SJSA1 (cell line): Measurements from ENCODE around the gene USP21. TPM values are rescaled to one million over a fixed set of nuclear protein-coding genes. Genes with fewer than 3 reads are reported as not detected.

Experiments used
- DNase-seq, 2 experiments: peaks; one replicate each; pipeline ENCODE4 v3.0.0-alpha.2; 2015 to 2020; ENCODE audit warnings: low spot score in 2 of 2, low read depth in 1 of 2
- H3K27ac ChIP-seq: fragments of 250-450 bp; sonication (Bioruptor Pico); 2 replicates; pipeline ENCODE4 v1.5.1; 2020; ENCODE audit warnings: mild to moderate bottlenecking, moderate library complexity
- H3K27me3 ChIP-seq: fragments of 250-450 bp; sonication (Bioruptor Pico); replicated peaks from 2 replicates; pipeline ENCODE4 v1.5.1; 2020; ENCODE audit warnings: mild to moderate bottlenecking, moderate library complexity
- H3K36me3 ChIP-seq: fragments of 250-450 bp; sonication (Bioruptor Pico); 2 replicates; pipeline ENCODE4 v1.5.1; 2020; ENCODE audit warnings: mild to moderate bottlenecking
- H3K4me1 ChIP-seq: fragments of 250-450 bp; sonication (Bioruptor Pico); replicated peaks from 2 replicates; pipeline ENCODE4 v1.6.1; 2021; ENCODE audit warnings: mild to moderate bottlenecking
- H3K4me3 ChIP-seq: fragments of 250-450 bp; sonication (Bioruptor Pico); 2 replicates; pipeline ENCODE4 v1.5.1; 2020; ENCODE audit warnings: mild to moderate bottlenecking
- H3K9me3 ChIP-seq: fragments of 250-450 bp; sonication (Bioruptor Pico); replicated peaks from 2 replicates; pipeline ENCODE4 v1.5.1; 2020; ENCODE audit warnings: mild to moderate bottlenecking
- total RNA-seq: library from RNA; depleted of rRNA; stranded (reverse); fragments of >200 nt; shearing (Covaris generic); gene quantifications from 2 replicates; pipeline ENCODE4 v1.2.3, GENCODE V29; 2014

Gene USP21
- total RNA-seq, 1 experiment from 2014 or later = 4.8 TPM

DNA sequence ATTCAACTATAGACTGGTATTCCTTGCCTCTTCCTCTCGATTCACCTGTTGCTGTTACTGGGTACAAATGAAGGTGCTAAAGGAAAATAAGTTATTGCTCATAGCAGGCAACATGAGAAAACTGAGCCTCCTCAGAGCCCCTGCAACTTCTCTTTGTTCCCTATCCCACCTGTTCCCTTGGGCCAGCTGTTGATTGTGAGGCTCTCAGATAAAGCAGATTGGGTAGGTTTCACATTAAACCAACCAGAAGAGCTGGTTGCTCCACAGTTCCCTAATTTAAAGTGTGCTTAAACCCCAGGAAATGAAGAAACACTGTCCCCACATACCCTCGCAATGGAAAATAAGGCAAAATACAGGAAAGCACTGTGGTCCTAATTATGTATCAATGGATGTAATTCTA is 31.7 kb upstream of the USP21 start:
- H3K27me3 ChIP-seq = no peaks in the 10 kb centered on the region
- no peaks in the 10 kb centered on the region for H3K9me3 ChIP-seq
- H3K27ac ChIP-seq = no peak overlapping the region
- H3K4me1 ChIP-seq = no peaks in the 10 kb centered on the region; the same call in 1 of the 2 replicates
- no peak overlapping the region for H3K4me3 ChIP-seq
- H3K36me3 ChIP-seq = peaks cover 84% of the 10 kb centered on the region
- no peak for DNase-seq

DNA sequence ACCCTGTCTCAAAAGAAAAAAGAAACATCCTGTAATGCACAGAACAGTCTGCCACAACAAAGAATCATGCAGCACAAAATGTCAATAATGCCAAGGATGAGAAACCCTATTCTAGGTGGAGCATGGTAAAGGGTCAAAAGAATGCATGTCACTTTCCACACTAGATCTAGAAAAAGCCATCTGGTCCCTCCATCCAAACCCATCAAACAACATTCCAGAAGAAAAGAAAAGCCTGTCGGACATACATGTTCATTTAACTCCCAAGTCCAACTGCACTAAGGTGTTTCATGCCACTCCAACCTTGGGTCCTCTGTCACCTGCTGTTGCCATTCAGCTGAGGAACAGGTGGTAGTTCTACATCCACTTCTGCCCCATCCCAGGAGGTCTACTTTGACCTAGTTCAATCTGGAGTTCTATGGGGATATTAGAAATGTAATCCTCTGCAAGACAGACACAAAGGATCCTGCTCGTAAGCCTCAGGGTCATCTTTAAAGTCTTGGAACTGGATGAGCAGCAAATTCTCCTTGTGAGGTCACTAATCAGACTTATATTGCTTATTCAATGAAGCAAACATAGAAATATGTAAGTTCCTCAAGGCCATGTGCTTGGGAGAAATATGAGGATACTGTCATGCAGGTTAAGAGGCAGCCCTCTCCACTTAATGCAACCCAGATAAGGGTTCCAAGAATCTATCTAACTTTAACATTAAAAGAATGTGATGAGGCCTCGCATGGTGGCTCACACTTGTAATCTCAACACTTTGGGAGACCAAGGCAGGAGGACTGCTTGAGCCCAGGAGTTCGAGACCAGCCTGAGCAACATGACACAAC is 30.5 kb upstream of the USP21 start:
- H3K4me3 ChIP-seq = no peak overlapping the region
- H3K36me3 ChIP-seq = peaks cover 74% of the 10 kb centered on the region
- peaks cover 3% of the 10 kb centered on the region for H3K4me1 ChIP-seq
- no peaks in the 10 kb centered on the region for H3K27me3 ChIP-seq
- no peak for DNase-seq
- no peaks in the 10 kb centered on the region for H3K9me3 ChIP-seq
- H3K27ac ChIP-seq = no peak overlapping the region

DNA sequence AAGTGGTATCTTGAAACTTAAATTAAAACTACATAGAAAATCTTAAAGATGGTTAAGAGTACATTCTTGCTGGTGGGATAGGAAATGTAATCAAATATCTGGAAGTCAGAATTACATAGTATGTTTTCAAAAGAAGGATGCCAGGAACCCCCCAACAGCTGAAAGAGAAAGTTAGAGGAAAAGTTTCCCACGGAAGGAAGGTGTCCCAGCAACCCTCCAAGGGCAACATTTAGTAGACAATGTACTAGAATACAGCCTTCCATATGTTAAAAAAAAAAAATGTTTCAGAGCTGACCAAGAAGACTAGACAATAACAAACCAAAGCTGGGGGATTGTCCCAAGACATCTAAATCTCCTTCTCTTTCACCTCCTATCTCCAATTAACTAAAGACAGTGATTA is 29.0 kb upstream of the USP21 start:
- Histone ChIP-seq H3K36me3 (peaks cover 59% of the 10 kb centered on the region), H3K27me3 (no peaks in the 10 kb centered on the region), H3K27ac (no peak overlapping the region), H3K9me3 (no peaks in the 10 kb centered on the region), H3K4me3 (no peak overlapping the region), H3K4me1 (peaks cover 8% of the 10 kb centered on the region)
- DNase-seq = no peak

DNA sequence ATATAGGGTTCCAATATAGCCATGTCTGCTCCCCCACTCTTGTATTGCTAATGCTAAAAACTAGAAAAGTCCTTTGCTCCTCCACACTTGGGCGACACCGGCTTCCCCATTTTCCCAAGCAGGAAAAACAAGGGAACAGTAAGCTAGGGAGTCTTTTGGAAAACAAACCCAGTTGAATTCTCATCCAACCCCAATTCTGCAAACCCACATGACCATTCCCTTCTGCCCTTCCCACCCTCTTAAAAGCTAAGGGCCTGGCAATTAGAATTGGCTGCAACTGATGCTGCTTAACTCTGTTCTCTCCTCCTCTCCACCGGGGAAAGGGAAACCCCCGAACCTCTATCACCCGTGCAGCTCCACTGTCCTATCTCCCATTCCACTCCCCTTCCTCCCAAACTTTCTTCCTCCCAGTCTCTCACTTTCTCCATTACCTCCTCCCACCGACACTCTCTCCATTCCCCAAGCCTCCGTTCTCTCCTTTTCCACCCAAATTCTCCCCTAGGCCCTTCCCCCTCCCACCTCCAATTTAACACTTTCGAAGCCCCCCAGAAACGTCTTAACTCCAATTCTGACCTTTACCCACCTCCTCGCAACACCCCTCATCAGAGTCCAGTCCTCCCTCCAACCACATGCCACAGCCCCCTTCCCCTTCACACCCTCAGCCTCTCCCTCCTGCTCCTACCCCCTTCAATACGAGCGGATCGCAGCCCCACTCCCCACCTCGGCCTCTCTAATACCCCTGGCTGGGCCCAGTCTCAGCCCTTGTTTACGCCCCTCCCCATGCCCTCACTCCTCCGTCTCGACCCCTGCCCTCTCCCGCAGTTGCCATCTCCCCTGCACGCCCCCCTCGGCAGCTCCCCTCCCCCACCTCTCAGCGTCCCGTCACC is 27.5 kb upstream of the USP21 start:
- Histone ChIP-seq H3K4me1 (peaks cover 8% of the 10 kb centered on the region), H3K36me3 (peaks cover 44% of the 10 kb centered on the region), H3K4me3 (peak overlapping the region; percentile 68), H3K27ac (peak overlapping the region; percentile 98), H3K27me3 (no peaks in the 10 kb centered on the region), H3K9me3 (no peaks in the 10 kb centered on the region)
- peak in 1 of 2 experiments; percentile 28 for DNase-seq

DNA sequence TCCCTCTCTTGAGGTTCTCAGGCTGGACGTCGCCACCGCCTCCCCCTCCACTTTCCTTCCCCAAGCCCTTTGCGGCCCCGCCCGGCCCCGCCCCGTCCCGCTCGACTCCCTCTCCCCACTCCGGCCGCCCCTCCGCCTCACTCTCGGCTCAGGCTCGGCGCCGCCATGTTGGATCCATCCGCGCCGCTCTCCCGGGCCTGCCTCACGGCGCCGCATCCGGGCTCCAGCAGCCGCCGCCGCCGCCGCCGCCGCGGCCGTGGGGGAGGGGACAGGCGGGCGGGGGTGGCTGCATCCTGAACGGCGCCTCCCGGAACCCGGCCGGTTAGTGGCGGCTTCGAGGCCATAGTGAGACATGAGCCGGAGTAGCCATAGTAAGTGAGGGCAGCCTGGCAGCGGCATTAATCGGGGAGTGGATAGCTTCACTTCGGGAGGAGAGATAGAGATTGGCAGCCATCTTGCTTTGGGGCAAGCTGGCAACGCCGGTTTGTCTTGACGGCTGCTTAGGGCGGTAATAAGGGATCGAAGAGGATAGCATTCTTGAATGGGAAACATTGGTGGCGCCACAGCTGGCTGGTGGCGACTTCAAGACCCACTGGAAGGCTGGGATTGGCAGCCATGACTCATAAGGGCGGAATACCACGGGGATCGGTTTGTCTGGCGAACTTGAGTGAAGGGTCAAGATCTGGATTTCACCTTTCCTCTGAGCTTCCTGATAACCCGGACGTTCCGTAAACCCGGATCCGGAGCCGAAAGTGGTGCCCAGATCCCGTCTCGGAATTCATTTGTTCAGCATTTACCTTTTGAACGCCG is 26.7 kb upstream of the USP21 start, which contains the start of gene DEDD:
Gene DEDD (minus strand): TSS at position 258 of the 810 bp plus-strand sequence. CDS start 8,205 bp downstream, outside the sequence.
- Histone ChIP-seq H3K4me3 (peak within 1 kb of the TSS; percentile 68), H3K9me3 (no peaks in the 10 kb centered on the region), H3K27ac (peak within 1 kb of the TSS; percentile 98), H3K4me1 (peaks cover 8% of the 10 kb centered on the region), H3K36me3 (peaks cover 36% of the 10 kb centered on the region), H3K27me3 (no peaks in the 10 kb centered on the region)
- DNase-seq = peak; percentile 96 to 98

DNA sequence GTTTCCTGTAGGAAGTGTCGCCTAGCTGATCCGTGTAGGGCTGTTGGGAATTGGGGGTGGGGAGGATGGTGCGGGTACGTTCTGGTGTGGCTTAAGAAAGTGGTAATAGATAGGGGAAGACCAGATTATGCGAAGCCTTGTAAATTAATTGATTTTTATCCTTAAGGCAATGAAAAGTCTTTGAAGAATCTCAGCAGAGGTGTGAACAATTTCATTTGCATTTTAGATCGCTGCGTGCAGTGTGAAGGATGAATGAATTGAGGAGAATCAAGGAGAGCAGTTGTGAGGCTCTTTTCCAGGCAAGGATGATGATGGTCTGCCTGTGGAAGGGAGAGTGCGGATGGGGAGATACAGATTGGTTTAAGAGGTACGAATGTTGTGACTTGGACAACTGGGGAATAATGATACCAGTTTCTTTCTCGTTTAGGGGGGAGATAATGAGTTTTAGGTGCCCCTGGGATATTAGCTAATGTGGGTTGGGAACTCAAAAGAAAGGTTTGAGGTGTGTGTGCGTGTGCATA is 26.0 kb upstream of the USP21 start:
- Histone ChIP-seq H3K27ac (peak overlapping the region; percentile 98), H3K4me3 (peak overlapping the region; percentile 68), H3K4me1 (peaks cover 8% of the 10 kb centered on the region), H3K27me3 (no peaks in the 10 kb centered on the region), H3K9me3 (no peaks in the 10 kb centered on the region), H3K36me3 (peaks cover 29% of the 10 kb centered on the region)
- no peak for DNase-seq

DNA sequence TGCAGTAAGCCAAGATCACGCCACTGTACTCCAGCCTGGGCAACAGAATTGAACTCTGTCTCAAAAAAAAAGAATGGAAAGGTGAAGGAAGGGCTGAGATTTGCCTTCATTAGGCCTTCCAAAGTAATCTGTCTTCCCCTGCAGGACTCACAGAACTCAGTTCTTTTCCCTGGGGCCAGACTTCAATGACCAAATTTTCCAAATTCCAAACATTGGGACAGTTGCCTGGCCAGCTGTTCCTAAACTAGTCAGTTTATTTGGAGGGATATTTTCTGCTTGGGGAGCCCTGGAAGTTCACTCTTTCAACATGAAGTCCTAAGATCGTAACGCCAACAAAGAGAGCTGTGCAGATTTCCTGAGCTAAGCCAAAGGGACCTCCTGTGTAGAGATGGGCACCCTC is 21.4 kb upstream of the USP21 start:
- H3K4me3 ChIP-seq = no peak overlapping the region
- H3K4me1 ChIP-seq = peaks cover 8% of the 10 kb centered on the region
- DNase-seq = no peak
- H3K27me3 ChIP-seq = no peaks in the 10 kb centered on the region
- no peaks in the 10 kb centered on the region for H3K9me3 ChIP-seq
- H3K27ac ChIP-seq = no peak overlapping the region
- H3K36me3 ChIP-seq = peaks cover 2% of the 10 kb centered on the region

DNA sequence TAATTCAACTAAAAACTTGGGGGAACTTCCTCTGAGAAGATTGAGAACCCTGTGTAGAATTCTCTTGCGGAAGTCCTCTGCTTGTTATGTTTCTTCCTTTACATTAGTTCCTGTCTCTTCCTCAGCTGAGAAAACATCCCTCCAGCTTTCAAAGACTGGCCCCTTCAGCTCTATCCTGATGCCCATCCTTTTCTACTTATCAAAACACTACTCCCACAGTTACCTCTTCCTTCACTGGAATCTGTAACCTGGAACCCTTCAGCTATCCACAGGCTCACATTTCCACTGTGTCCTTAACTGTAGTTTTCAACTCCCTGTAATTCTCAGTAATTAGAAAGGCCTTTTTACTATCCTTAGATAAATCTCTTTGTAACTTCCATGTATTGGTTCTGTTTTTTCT is 20.9 kb upstream of the USP21 start:
- Histone ChIP-seq H3K4me1 (peaks cover 8% of the 10 kb centered on the region), H3K36me3 (peaks cover 2% of the 10 kb centered on the region), H3K4me3 (no peak overlapping the region), H3K9me3 (no peaks in the 10 kb centered on the region), H3K27me3 (no peaks in the 10 kb centered on the region), H3K27ac (no peak overlapping the region)
- DNase-seq = no peak

DNA sequence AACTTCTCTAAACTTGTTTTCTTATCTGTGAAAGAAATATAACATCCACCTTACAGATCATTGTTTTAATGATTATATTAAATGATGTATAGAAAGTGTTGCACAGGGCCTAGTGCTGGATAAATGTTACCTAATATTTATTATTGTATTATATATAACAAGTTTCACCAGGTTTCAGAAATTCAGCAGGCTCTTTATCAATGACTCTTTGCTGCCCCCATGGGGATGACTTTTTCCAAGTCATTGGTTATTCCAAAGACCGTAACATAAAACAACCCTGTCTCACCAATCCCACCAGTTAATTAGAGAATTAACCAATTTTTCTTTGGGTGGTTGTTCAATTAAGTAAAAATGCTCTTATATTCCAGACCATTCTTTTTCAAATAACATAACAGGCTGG is 19.5 kb upstream of the USP21 start:
- DNase-seq = no peak
- H3K4me3 ChIP-seq = no peak overlapping the region
- no peaks in the 10 kb centered on the region for H3K4me1 ChIP-seq
- H3K27me3 ChIP-seq = no peaks in the 10 kb centered on the region
- no peak overlapping the region for H3K27ac ChIP-seq
- H3K36me3 ChIP-seq = peaks cover 2% of the 10 kb centered on the region
- H3K9me3 ChIP-seq = no peaks in the 10 kb centered on the region

DNA sequence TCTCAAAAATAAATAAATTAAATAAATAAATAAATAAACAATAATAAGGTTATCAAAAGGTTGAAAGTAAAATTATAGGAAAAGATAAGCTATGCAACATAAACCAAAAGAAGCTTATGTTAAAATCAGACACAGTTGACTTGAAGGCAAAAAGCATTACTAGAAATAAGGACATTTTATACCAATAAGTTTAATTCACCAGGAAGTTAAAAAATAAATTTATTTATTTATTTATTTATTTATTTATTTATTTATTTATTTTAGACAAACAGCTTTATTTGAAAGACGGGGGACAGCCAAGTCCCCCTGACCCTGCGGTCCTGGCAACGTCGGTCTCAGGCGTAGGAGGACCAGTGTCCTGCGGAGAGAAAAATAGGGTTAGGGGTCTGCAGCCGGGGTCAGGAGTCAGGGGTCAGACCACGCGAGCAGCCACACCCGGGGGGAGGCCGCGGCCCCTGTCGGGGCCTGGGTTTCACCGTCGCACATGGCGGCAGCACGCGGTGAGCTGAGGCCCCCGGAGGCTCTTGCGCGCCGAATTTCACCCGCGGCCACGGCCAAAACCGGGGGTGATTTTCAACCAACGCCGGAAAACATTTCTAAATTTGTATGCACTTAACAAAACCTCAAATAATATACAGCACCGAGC is 18.4 kb upstream of the USP21 start:
- Histone ChIP-seq H3K27me3 (no peaks in the 10 kb centered on the region), H3K9me3 (no peaks in the 10 kb centered on the region), H3K36me3 (0 out of 2 replicates have a peak, but pooled peaks cover 2% of the 10 kb centered on the region), H3K4me1 (no peaks in the 10 kb centered on the region), H3K4me3 (no peak overlapping the region), H3K27ac (no peak overlapping the region)
- DNase-seq = no peak

DNA sequence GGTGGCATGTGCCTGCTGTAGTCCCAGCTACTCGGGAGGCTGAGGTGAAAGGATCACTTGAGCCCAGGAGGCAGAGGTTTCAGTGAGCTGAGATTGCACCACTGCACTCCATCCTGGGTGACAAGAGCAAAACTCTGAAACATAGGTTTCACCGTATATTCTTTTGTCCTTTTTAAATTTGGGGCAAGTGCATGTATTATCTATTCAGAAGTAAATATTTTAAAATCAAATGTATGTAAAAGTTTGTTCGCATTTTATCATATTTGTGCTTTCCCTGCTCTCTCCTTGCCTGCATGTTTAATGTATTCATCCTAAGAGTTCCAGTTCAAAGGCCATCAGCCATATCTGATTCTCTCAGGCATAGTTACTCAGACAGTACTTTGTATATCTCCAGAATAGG is 13.5 kb upstream of the USP21 start:
- no peaks in the 10 kb centered on the region for H3K27me3 ChIP-seq
- no peaks in the 10 kb centered on the region for H3K4me1 ChIP-seq
- DNase-seq = no peak
- H3K4me3 ChIP-seq = no peak overlapping the region
- no peaks in the 10 kb centered on the region for H3K9me3 ChIP-seq
- no peak overlapping the region for H3K27ac ChIP-seq
- H3K36me3 ChIP-seq = no peaks in the 10 kb centered on the region

DNA sequence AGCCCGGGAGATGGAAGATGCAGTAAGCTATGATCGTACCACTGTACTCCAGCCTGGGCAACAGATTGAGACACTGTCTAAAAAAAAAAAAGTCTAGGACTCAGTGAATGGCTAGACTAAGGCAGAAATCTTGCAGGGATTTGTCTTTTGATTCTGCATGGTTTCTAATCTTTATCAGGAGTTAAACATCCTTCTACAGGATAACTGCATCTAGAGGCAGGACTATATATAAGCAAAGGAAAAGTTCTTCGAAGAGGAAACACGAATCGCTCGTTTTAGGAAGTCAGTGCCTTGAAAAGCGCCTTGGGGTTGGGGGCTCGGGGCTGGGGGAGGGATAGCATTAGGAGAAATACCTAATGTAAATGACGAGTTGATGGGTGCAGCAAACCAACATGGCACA is 6.1 kb upstream of the USP21 start:
- H3K9me3 ChIP-seq = no peaks in the 10 kb centered on the region
- DNase-seq = no peak
- peak overlapping the region; percentile 93 for H3K27ac ChIP-seq
- peaks cover 6% of the 10 kb centered on the region for H3K4me1 ChIP-seq
- H3K27me3 ChIP-seq = no peaks in the 10 kb centered on the region
- peaks cover 27% of the 10 kb centered on the region for H3K36me3 ChIP-seq
- peak overlapping the region; percentile 59 for H3K4me3 ChIP-seq
